Smooth muscle cell of the brain vasculature (primary cell): ENCODE results near the gene SYNM.

ENCODE experiments used
- DNase-seq: peaks from one replicate; pipeline ENCODE4 v3.0.0-alpha.2; 2012; ENCODE audit warnings: low read depth, low spot score

SYNM gene

DNA sequence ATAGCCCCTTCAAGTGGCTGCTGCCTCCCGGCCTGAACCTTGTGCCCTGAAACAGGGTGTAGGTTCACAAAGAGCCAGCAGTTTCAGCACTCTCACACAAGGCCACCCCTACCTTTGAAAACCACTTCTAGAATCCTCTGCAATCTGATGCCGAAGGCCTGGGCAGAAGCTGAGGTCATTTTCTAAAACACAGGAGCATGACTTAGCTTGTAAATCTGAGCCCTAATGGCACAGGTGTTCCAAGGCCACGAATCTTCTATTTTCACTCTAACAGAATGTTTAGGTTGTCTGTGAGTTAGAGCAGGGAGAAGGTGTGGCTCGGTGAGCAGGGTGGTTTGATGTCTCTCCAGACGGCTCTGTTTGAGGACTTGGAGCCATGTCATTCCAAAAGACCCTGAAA lies 62.3 kb downstream of the SYNM start:
- no peak for DNase-seq

- no peak for DNase-seq
Observed at GRCh38 chr15:99167640-99168039, 62.8 kb downstream of the SYNM start.

DNA sequence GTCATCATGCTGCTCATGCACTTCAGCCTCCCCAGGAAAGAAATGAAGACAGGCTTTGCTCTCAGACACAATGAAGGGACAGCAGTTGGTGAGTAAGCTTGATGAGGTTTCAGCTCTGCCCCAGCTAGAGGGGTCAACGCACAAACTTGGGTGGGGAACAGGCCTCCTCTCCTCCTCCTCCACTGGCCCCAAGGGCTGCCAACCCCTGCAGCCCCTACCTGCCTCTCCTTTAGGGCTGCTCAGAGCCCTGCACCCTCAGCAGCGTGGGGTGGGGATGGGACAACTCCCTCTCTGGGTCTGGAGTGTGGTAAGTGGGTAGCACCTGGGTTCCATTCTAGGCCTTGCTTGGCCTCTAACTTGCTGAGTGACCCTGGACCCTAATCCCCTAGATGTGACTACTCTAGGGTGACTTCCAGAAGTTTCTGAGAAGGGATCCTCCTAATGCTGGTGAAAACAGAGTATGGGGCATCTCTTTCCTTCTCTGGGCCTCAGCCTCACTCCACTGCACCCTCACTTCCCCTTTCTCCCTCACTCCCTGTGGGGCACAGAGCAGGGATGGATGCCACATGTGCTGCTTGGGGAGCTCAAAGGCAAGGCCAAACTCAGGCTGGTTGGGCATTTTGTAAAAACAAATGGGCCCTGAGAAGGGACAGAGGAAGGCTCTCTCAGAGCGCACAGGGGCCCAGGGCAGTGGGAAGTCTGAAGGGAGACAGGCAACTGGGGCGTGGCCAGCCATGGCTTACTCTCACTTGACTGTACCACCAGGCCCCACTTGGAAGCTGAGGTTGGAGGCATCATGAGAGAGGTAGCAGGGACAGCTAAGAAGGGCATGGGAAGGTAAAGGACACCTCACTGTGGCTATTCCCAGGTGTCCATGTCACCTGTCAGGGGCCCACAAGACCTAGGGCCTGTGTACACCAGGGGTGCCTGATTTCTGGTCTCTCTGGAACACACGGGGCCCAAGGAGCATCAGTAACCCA lies 64.0 kb downstream of the SYNM start:
- no peak for DNase-seq

- no peak for DNase-seq
Observed at GRCh38 chr15:99169769-99170311, 65.0 kb downstream of the SYNM start.

DNA sequence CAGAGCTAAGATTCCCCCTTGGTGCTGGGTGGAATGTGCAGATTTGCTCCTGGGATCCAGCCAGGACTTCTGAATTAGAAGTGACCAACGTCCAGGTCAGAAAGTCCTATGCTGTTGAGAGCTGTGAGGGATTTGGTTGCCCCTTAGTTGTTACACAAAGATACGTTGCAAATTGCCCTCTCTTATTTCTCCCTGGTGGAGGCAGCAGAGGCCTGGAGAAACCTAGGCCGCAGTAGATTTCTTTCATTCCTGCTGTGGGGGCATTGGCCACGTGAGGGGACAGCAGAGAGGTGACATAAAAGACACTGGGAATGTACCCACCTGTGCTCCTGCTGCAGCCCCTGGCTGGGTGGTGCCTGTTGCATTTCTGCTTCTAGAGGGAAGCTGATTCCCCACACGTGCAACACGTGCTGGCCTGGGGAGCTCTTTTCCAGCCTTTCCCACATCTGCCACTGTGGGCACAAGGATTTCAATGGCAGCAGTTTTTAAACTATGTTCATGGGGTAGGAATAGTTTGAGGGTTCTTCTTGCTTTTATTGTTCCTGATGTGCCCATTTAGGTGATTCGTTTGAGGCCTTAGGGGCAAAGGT lies 65.7 kb downstream of the SYNM start:
- no peak for DNase-seq

- DNase-seq = no peak
Observed at GRCh38 chr15:99172171-99172570, 67.3 kb downstream of the SYNM start.

DNA sequence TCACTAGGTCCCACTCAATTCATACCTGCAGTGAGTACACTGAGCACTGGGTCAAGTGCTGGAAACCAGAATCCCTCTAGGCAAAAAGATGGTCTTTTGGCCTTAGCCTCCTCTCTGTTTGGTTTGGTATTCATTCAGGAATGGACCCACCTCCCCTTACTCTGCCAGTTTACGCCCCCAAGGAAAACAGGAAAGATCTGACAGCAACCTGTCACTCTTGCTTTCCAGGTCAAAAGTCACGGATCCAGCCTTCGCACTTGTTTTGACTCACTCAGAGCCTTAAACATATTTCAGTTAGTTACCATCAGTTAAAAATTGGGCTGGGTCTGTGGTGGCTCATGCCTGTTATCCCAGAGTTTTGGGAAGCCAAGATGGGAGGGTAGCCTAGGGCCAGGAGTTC lies 68.1 kb downstream of the SYNM start:
- DNase-seq = no peak

- no peak for DNase-seq
Observed at GRCh38 chr15:99174567-99175395, 69.9 kb downstream of the SYNM start.

DNA sequence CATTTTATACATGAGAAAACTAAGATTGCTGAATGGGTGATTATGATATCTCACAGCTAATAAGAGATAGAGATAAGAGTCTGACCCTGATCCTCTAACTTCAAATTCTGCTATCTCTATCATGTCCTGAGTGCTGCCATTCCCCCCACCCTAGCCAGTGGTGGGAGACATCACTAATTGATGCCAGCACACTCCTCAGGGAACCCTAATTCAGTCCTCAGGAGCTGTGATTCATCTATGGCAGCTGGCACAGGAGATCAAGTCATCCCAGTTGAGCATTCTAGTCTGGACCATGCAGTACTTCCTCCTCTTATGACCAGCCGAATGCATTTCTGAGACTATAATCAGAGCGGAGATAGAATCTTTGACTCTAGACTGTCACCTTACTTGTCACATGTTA lies 71.9 kb downstream of the SYNM start:
- no peak for DNase-seq

DNA sequence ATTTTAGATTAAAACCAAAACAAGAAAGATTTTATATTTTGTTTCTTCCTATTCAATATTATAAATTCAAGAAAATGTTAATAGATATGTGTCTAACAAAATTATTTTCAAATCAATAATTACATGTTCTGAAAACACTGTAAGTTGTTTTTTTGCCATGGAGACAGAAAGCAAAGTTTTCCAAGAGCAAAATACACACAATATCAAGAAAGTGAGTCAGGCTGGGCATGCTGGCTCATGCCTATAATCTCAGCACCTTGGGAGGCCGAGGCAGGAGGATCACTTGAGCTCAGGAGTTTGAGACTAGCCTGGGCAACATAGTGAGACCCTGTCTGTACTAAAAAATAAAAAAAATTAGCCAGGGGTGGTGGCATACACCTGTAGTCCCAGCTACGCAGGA lies 72.8 kb downstream of the SYNM start:
- DNase-seq = no peak

GRCh38 chr15:99180086-99180963 lies 75.4 kb downstream of the SYNM start:
- DNase-seq = no peak

DNA sequence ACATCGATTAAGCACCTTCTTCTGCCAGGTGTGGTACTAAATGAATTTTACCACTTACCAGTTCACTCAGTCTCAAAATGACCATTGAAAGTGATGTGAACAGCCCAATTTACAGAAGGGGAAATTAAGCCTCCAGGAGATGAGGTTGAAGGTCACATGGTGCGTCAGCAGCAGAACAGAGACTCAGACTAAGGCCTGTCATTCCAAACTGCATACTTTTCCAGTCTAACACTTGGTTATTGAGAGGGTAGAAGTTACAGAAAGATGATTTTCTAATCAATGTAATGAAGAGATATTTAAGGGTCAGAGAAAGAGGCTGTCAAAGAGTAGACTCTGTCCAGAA lies 76.1 kb downstream of the SYNM start:
- no peak for DNase-seq

DNA sequence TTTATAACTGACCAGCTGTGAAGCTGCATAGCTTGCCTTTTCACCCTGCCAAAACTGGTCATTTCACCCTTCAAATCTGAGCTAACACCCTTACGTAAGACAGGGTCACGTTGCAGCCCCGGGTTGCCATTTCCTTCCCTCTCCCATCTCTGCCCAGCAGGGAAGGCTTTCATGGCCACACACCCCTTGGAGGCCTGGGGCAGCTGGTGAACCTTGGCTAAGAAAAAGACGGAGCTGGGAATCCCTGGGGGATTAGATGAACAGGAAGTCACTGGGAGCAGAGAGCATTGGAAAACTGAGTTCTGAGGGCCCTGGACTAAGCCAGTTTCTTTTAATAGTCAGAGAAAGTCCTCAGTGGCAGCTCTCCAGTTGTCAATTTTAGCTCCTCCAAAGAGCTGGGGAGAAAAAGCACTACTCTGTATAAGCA lies 76.7 kb downstream of the SYNM start:
- DNase-seq = no peak

DNA sequence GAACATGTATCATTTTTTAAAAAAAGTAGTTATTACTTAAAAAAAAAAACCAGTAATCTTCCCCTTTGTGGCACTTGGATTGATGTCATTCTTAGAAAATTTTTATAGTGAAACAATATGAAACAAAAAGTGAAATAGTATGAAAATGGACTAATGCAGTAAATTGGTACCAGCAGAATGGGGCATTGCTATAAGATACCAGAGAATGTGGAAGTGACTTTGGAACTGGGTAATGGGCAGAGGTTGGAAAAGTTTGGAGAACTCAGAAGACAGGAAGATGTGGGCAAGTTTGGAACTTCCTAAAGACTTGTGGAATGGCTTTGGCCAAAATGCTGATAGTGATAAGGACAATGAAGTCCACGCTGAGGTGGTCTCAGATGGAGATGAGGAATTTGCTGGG lies 77.9 kb downstream of the SYNM start:
- no peak for DNase-seq
